A204.1 (cell line): ENCODE measurements around the gene METTL21A.

Experiments used
- FAIRE-seq: peaks from 2 replicates; lab custom pipeline; 2012; peaks lifted over from hg19 to GRCh38; lab: Jason Lieb, UNC

METTL21A gene

DNA sequence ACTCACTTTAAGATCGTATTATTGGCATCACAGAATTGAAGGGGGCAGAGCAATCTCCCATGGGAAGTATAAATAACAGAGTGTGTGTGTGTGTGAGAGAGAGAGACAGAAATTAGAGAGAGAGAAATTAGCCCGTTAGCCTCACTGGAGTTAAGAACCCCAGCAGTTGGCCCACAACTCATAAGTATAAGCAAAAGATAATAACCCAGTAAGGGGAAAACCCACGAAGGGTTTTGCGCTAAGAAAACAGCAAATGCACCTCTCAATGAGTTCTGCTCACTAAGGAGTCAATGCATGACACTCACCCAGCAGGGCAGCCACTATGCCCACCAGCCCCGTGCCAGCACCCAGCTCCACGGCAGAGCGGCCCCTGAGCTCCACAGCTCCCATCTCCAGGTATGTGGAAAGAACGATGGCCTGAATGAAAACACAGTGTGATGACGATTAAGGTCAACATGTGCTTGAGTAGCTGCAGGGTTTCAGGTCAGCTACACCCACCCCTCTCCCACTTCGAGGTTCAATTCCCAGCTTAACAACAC, 3.6 kb downstream of the METTL21A start:
- no peak for FAIRE-seq

DNA sequence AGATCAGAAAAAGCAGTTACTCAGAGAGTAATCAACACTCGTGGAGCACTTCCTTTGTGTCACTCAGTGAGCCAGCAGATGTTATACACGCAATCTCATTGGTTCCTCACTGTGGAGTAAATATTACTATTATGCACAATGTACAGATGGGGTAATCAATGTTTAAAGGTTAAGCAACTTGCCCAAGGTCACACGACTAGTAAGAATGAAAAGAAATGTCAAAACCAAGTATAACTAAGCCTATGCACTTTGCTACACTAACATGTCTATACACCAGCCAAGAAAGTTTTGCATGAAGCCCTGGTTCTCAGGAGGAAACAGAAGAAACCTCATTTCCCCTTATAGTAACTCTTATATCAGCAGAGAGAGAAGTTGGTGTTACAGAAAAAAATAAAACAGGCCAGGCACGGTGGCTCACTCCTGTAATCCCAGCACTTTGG, 5.4 kb downstream of the METTL21A start:
- FAIRE-seq, result no peak

DNA sequence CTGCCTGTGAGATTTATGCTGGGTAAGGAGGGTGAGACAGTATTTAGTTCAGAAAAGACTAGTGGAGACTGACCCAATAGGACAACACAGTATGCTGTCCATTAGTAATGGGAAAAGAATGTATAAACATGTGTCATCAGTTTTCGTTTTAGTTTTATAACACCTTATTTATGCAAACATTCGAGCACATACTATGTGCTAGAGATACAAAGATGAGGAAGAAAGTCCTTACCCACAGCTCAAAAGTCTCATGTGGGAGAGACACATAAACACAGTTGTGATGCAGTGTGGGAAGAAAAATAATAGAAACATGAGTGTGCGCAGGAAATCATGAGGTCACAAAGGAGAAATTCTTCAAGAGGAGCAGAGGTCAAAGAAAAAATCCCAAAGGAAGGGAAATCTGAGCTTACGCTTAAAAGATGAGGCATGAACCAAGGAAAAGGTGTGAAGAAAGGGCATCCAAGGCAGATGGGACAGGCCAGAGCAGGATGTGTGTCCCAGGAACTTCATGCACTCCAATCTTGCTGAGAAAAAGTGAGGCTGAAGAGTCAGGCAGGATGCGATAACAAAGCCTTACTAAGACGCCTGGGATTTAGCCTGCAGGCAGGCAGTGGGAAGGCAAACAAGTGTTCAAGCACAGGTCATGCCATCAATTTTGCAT, 8.1 kb downstream of the METTL21A start:
- FAIRE-seq, result no peak

DNA sequence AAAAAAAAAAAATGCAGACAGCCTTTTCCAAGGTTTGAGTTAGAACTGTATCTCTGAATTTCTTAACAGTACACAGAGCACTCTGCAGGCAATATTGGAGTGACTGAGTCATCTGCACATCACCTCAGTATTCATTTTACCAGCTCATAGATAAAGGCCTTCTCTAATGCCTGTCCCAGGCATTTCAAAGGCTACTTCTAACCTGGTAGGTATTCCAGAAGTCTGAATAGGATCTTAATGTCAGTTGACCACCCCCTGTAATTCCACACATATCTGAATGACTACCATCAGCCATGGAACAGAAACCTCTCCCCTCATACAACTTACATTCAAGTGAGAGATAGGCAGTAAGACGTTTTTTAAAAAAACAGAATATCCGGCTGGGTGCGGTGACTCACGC, 9.0 kb downstream of the METTL21A start:
- FAIRE-seq, result no peak

DNA sequence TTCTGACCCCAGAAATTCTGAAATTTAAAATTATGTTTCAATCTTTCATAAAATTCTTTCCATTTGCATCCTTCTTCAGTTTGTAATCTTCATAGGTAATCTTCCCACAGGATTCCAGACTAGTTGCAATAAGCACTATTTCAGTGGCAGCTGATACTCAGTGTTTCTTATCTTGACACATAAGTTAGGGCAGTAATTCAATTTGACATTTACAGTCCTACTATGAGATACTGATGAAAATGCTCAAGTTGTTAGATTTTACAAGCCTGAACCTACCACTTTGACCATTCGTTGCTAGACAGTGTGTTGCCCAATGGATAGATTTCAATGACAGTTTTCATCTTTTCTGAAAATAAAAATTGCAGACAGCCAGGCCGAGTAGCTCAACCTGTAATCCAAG, 10.4 kb downstream of the METTL21A start:
- no peak for FAIRE-seq

DNA sequence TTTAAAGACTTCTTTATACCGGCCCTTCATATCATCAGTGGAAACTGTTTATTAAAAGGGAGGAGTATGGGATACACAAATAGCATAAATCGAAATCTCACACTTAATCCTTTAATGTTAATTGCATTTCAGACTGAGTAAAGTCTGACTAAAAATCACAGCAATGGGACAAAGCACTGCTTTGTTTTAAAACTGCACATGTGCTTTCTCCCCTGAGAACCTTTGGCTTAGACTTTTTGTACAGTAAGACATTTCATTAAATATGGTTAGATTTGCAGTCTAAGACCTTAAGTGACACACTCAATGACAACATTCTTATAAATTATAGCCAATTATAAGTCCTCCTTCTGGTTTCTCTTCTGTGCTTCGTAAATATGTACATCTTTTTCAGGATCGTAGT, 12.5 kb downstream of the METTL21A start:
- no peak for FAIRE-seq

DNA sequence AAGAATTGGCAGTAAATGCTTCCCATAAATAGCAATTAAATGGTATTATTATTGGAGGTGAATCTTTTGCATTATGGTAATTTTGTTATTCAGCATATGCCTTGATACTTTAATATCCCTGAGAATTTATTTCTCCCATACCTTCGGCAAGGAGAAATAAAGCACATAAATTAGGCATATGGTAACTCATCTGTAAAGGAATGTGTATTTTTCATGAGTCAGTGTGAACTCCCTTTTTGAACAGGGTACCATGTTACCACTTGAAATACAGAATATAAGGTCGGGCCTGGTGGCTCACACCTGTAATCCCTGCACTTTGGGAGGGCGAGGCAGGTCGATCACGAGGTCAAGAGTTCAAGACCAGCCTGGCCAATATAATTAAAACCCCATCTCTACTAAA, 18.4 kb downstream of the METTL21A start:
- FAIRE-seq, result no peak

DNA sequence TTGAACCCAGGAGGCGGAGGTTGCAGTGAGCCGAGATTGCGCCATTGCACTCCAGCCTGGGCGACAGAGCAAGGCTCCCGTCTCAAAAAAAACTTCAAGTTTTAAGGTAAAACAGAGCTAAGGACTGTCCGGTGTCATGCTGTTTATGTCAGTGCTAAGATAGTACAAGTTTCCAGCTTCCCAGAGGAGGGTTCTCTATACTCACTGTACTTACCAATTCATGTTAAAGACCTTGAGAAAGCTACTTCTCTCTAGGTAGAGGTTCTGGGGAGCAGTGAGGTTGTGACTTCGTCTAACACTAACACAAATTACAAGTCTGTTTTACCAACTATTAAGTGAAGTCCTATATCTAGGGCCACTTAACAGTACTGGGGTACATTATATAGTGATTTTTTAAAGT, 18.8 kb downstream of the METTL21A start:
- no peak for FAIRE-seq

DNA sequence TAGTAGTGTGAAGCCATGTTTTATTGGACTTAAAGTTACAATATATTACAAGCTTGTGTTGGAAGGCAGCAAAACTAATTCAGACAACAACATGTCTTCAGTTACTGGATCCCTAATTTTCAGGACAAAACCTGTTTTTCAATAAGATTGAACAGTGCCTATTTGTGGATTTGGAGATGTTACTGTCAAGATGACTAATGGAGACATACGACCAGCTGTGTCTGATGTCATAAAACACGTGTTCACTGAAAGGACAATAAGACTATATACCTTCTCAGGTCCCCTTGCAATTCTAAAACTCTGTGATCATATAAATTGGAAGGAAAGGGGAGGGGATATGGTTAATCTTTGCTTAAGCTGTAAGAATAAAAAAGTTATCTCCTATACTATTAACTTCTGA, 21.7 kb downstream of the METTL21A start:
- FAIRE-seq, result no peak

DNA sequence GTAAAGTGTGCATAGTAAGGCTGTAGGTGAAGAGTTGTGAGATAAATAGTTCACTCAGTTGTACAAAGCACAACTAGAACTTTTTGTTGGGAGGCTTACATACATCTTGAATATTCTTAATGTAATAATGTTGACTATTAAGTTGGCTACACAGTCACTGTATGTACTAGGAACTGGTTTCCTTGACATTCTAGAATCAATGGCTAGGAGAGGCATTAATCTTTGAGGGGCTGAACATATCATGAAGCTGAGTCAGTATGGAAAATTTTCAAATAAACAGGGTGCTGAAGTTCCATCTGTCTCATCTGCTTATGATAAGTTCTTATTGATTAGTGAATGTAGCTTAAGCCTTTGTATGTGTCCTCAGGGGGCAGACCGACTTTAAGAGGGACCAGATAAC, 23.4 kb downstream of the METTL21A start:
- no peak for FAIRE-seq

DNA sequence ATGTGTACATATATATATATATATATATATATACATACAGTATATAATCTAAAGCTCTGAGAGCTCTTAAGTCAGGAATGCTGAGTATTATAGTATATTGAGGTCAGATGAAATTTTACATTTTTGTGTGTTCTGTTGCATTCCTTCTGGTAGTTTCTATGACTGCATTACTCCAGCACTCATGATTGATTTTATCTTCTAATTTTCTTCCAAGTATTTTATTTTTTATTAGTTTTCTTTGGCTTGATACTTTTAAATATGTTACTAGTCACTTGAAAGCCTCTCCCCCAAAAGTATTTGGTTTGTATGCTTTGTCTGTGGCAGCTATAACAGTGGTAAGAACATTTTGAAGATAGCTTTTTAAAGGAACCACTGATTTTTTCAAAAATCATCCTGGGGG, 25.0 kb downstream of the METTL21A start:
- FAIRE-seq, result no peak

DNA sequence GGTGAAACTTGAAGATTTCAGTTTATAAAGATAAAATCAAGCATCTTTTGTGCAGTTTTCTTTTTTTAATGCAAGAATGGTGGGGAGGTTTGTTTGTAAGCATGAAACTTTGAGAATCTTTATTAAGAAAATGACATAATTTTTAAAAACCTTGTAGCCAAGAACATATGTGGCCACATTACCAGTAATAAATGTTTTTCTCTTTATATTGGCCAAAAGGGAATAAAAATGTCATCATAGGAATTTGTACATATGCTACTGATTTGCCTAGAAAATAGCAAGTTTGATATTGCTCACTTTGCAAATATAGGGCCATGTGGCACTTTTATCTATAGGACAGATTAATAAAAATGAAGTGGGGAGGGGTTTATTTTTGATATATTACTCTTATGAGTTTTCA, 25.6 kb downstream of the METTL21A start:
- FAIRE-seq, result no peak

DNA sequence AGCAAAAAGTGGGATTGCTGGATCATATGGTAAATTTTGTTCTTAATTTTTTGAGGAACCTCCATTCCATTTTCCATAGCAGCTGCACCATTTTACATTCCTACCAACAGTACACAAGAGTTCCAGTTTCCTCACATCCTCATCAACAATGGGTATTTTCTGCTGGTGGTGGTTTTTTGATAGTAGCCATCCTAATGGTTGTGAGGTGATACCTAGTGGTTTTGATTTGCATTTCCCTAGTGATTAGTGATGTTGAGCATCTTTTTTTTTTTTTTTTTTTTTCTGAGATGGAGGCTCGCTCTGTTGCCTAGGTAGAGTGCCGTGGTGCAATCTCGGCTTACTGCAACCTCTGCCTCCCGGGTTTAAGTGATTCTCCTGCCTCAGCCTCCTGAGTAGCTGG, 30.5 kb downstream of the METTL21A start:
- no peak for FAIRE-seq

DNA sequence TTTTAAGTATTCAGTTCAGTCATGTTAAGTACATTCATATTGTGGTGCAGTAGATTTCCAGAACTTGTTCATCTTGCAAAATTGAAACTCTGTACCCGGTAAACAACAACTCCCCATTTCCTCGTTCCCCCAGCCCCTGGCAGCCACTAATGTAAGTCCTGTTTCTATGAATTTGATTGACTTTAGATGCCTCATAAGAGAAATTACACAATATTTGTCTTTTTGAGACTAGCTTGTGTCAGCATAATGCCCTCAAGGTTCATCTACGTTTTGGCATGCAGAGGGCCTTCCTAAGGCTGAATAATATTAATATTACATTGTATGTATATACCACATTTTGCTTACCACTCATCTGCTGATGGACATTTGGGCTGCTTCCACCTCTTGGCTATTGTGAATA, 30.9 kb downstream of the METTL21A start:
- no peak for FAIRE-seq

DNA sequence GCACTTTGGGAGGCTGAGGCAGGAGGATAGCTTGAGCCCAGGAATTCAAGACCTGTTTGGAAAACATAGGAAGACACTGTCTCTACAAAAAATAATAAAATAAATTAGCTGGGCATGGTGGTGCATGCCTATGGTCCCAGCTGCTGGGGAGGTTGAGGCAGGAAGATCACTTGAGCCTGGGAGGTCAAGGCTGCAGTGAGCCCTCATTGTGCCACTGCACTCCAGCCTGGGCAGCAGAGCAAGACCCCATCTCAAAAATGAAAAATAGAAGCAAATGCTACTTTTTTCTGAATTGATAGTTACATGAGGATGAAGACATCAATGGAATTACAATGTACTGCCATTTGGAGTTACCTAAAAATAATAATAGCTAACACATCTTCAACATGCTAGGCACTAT, 31.9 kb downstream of the METTL21A start:
- no peak for FAIRE-seq

DNA sequence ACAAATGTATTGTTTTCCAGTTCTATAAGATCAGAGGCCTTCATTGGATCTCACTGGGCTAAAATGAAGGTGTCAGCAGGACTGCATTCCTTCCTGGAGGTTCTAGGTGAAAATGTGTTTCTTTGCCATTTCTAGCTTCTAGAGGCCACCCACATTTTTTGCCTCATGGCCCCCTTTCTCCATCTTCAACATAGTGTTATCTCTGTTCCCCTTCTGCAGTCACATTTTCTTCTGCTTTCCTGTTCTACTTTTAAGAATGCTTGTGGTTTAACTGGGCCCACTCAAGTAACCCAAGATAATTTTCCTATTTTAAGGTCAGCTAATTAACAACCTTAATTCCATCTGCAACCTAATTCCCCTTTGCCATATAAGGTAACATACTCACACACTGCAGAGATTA, 36.1 kb downstream of the METTL21A start:
- FAIRE-seq, result no peak

DNA sequence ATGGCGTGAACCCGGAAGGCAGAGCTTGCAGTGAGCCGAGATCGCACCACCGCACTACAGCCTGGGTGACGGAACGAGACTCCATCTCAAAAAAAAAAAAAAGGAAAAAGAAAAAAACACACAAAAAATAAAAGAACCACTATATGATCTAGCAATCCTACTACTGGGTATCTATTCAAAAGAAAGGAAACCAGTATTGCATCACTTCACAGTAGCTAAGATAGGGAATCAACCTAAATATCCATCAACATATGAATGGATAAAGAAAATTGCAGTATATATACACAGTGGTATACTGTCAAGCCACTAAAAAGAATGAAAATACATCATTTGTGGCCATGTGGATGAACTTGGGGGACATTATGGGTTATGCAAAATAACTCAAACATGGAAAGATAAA, 37.9 kb downstream of the METTL21A start:
- no peak for FAIRE-seq

DNA sequence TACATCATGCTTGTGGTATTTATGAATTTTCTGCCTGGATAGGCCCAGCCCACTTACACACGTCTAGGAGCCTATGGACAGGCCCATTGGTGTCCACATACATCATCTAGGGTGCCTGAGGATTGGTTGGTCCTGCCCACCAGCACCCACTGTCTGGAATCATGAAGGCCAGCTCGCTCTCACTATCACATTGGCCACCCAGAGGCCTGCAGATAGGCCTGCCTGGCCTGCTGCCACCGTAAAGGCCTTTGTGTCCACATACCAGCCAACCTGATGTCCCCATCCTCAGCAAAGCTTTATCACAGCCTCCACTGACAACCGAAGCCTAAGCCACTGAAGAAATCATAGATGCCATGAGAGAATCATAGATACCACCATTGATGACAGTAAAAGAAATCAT, 40.2 kb downstream of the METTL21A start:
- no peak for FAIRE-seq

DNA sequence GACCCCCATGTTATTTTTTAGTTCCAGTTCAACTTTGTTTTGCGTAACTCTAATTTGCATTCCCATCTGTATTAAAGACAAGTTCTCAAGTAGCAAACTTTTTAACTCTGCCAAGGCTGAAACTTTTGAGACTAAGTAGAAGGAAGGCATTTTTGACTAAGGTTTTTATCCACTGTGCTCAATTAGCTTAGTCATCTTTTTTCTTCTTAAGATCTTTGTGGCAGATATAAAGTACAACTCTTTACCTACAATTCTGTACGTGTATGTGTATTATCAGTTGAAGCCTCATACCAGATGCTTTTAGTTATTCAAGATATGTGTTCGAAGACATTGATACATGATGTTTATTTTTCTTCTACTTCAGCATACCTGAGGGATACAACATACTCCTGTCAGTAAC, 53.8 kb downstream of the METTL21A start:
- no peak for FAIRE-seq

DNA sequence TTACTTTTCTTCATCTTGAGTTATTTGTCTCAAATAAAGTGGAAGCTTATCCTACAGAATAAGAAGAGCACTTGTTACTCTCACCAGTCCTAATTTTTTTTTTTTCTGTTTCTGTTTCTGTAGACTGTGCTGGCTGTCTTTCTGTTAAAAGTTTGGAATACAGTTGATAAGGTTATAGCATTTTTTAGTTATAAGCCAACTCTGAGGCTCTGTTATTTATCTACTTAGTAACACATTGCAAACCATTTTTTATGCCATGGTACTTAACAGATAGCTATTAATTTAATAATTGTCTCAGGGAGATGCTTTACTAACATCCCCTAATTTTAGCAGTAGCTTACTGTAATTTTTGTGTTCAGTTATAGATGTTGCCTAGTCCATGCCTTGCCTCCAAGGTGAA, 57.5 kb downstream of the METTL21A start:
- FAIRE-seq, result no peak

DNA sequence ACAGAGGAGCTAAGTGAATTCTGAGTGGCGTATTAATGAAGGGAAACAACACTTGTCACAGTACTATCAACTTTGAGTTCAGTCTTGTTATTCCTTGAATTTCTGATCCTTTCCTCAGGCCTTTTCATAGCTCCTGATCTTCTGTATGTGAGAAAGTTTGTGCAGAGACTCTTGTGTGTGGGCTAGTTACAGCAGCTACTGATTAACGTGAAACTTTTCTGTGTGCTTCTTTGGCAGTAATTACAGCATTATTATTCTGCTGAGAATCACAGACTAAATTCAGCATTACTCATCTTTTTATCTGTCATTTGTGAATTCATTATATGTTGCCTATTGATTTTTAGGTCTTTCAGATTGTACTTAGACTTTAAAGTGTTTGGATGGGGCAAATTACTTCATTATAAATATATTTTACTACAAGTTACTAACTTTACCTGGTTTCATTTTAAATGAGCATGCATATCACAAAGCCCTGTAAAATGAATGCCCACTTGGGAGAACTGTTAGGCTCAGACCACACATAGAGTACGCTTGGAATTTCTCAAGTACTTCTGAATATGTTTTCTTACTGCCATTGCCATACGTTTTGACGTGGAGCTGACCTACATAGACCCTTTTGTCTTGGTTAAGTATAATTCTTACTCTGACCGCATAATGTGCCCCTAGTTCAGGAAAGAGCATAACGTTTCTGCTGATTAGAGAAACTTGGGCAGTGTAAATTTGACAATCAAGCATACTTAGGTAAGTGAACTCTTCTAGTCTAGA, 59.3 kb downstream of the METTL21A start:
- no peak for FAIRE-seq
